Activated naive CD4-positive, alpha-beta T cell treated with anti-CD3 and anti-CD28 coated beads, Interleukin-2, amount 50 U/mL, for 16 hours (primary cell): ENCODE results near the gene AJAP1.

Experiments used
- DNase-seq: peaks from one replicate; pipeline ENCODE4 v3.0.0-alpha.2; 2020

AJAP1 gene

GRCh38 chr1:4708840-4709507 is 54.6 kb downstream of the AJAP1 start:
- DNase-seq, result no peak

- DNase-seq, result no peak
Observed at GRCh38 chr1:4709641-4710040, 55.2 kb downstream of the AJAP1 start.

- DNase-seq, result no peak
Observed at GRCh38 chr1:4710592-4711415, 56.4 kb downstream of the AJAP1 start.

GRCh38 chr1:4711416-4712275 is 57.2 kb downstream of the AJAP1 start:
- no peak for DNase-seq

GRCh38 chr1:4713669-4714068 is 59.3 kb downstream of the AJAP1 start:
- no peak for DNase-seq

GRCh38 chr1:4716406-4716805 is 62.0 kb downstream of the AJAP1 start:
- DNase-seq, result no peak

GRCh38 chr1:4718071-4718470 is 63.7 kb downstream of the AJAP1 start:
- no peak for DNase-seq

- DNase-seq, result no peak
Observed at GRCh38 chr1:4723106-4723505, 68.7 kb downstream of the AJAP1 start.

- DNase-seq, result no peak
Observed at GRCh38 chr1:4724001-4724400, 69.6 kb downstream of the AJAP1 start.

GRCh38 chr1:4724695-4725250 is 70.4 kb downstream of the AJAP1 start:
- DNase-seq, result no peak

GRCh38 chr1:4725416-4725815 is 71.0 kb downstream of the AJAP1 start:
- no peak for DNase-seq

GRCh38 chr1:4726620-4727341 is 72.4 kb downstream of the AJAP1 start:
- no peak for DNase-seq

GRCh38 chr1:4728319-4729089 is 74.1 kb downstream of the AJAP1 start:
- no peak for DNase-seq

- no peak for DNase-seq
Observed at GRCh38 chr1:4729090-4729471, 74.7 kb downstream of the AJAP1 start.

GRCh38 chr1:4730078-4730477 is 75.7 kb downstream of the AJAP1 start:
- DNase-seq, result no peak

- DNase-seq, result no peak
Observed at GRCh38 chr1:4733446-4734177, 79.2 kb downstream of the AJAP1 start.

GRCh38 chr1:4734219-4734618 is 79.8 kb downstream of the AJAP1 start:
- DNase-seq, result no peak

GRCh38 chr1:4734791-4735190 is 80.4 kb downstream of the AJAP1 start:
- no peak for DNase-seq

- DNase-seq, result no peak
Observed at GRCh38 chr1:4736254-4736653, 81.8 kb downstream of the AJAP1 start.

GRCh38 chr1:4741876-4742423 is 87.5 kb downstream of the AJAP1 start:
- no peak for DNase-seq
